Activated naive CD4-positive, alpha-beta T cell treated with anti-CD3 and anti-CD28 coated beads for 36 hours (primary cell): ENCODE measurements around the gene FRMD4B. TPM values are rescaled to one million over a fixed set of nuclear protein-coding genes. Genes with fewer than 3 reads are reported as not detected.
A peak's percentile ranks its signal among the peaks of the same experiment; 100 is the strongest.

Experiments used
- CTCF ChIA-PET: fragments of 350-600 bp; sonication (Branson Sonifier 250); formaldehyde crosslinking; loops from one replicate; lab custom pipeline; 2021; ENCODE audit warnings: antibody characterized with exemption; lab: Charles Lee
- DNase-seq: peaks from one replicate; pipeline ENCODE4 v3.0.0-alpha.2; 2020
- H3K27ac Mint-ChIP-seq: one replicate; pipeline ENCODE4 v1.8.0; 2021; ENCODE audit warnings: mild to moderate bottlenecking, mixed read lengths
- H3K27me3 Mint-ChIP-seq: one replicate; pipeline ENCODE4 v1.8.0; 2021; ENCODE audit warnings: low read depth, mixed read lengths
- H3K36me3 Mint-ChIP-seq: one replicate; pipeline ENCODE4 v1.8.0; 2021; ENCODE audit warnings: low read depth, mixed read lengths
- H3K4me1 Mint-ChIP-seq: one replicate; pipeline ENCODE4 v1.8.0; 2021; ENCODE audit warnings: low read depth, mixed read lengths
- H3K4me3 Mint-ChIP-seq: one replicate; pipeline ENCODE4 v1.8.0; 2021; ENCODE audit warnings: mild to moderate bottlenecking, moderate library complexity, mixed read lengths
- H3K9me3 Mint-ChIP-seq: one replicate; pipeline ENCODE4 v1.8.0; 2021; ENCODE audit warnings: mixed read lengths
- intact Hi-C: fragments of 100-400 bp; cut with micrococcal nuclease; formaldehyde crosslinking; loops from one replicate; pipeline ENCODE4 v1.15.1; 2023
- total RNA-seq, 2 experiments: library from RNA; stranded (reverse); gene quantifications; one replicate each; pipeline ENCODE4 v1.2.3, GENCODE V29; 2021

The FRMD4B gene
- total RNA-seq, 2 experiments from 2014 or later, result 11.9 to 12.1 TPM

DNA sequence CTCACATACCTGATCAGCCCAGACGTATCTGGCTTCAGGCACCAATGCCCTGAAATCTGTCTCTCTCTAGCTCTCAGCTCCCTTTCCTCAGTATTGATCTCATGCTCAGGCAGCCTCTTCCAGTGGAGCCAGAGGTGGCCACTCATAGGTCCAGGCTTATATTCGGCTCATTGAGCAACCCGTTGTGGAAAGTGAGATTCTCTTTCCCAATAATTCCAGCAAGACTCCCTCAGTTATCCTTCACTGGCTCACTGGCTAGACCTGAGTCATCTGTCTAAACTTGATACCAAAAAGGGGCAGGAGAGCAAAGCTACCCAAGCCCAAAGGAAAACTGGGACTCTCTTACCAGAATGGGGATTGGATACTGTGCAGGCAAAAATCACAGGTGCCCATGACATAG, 33.4 kb upstream of the FRMD4B start:
- H3K36me3 Mint-ChIP-seq, result no peaks in the 10 kb centered on the region
- H3K27ac Mint-ChIP-seq, result no peak overlapping the region
- H3K4me3 Mint-ChIP-seq, result no peak overlapping the region
- DNase-seq, result no peak
- CTCF ChIA-PET, result interaction anchor here (1.9 kb wide), 1 partner anchor 257 kb away, joined by 4 read pairs; no protein-coding TSS in a partner anchor
- no peaks in the 10 kb centered on the region for H3K9me3 Mint-ChIP-seq
- intact Hi-C loops, result no loop called here
- peaks cover 2% of the 10 kb centered on the region for H3K4me1 Mint-ChIP-seq
- H3K27me3 Mint-ChIP-seq, result no peaks in the 10 kb centered on the region

DNA sequence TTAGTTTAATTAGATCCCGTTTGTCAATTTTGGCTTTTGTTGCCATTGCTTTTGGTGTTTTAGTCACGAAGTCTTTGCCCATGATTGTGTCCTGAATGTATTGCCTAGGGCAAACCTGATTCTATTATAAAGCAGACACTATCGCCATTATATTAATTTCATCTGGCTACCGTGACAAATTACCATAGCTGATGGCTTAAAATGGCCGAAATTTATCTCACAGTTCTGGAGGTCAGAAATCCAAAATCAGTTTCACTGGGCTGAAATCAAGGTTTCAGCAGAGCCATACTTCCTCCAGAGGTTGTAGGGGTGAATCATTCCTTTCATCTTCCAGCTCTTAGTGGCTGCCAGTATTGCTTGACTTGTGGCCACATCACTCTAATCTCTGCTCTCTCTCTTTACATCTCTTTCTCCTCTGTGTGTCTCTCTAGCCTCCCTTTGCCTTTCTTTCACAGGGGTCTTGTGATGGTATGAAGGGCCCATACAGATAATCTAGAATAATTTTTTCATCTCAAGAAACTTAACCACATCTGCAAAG, 31.7 kb upstream of the FRMD4B start:
- Mint-ChIP-seq H3K27me3 (no peaks in the 10 kb centered on the region), H3K36me3 (no peaks in the 10 kb centered on the region), H3K4me1 (no peaks in the 10 kb centered on the region), H3K27ac (no peak overlapping the region), H3K9me3 (no peaks in the 10 kb centered on the region), H3K4me3 (no peak overlapping the region)
- intact Hi-C loops, result no loop called here
- no peak for DNase-seq
- CTCF ChIA-PET, result interaction anchor here (0.9 to 1.0 kb wide), 2 partner anchors 53 to 297 kb away, joined by 3 read pairs; no protein-coding TSS in a partner anchor

DNA sequence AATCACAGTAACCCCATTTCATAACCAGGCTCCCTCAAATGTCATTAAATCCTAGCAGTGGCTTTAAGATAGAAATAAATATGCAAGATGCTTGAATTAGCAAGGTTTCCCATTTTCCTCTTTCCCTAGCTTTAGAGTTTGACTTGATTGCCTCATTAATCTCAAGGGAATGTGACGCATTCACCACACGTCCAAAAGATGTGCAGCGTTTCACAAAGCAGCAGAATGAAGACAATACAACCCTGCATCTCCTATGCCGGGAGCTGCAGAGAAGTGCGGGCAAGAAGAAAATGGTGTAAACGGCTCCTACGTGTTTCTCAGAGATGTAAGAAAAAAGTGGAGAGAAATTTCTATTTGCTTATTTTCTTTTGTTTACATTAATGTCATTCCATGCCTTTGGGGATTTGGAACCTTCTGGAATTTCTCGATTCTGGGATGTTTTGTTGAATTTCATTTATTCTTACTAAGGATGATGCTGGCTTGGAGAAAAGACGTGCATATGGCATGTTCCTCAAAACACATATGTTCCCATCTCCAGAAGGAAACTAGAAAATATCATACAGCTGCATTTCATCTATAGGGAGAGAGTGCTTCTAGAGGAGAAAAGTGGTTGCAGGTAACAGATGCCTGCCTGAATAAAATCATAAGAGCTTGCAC, 27.8 kb upstream of the FRMD4B start:
- H3K27ac Mint-ChIP-seq, result no peak overlapping the region
- no peak overlapping the region for H3K4me3 Mint-ChIP-seq
- intact Hi-C loops, result loop anchor here (2.0 kb wide), 1 partner anchor 25 kb away; no protein-coding TSS in a partner anchor
- H3K4me1 Mint-ChIP-seq, result peaks cover 3% of the 10 kb centered on the region
- H3K36me3 Mint-ChIP-seq, result no peaks in the 10 kb centered on the region
- H3K9me3 Mint-ChIP-seq, result no peaks in the 10 kb centered on the region
- CTCF ChIA-PET, result interaction anchor here (0.6 kb wide), 1 partner anchor 253 kb away, joined by 4 read pairs; no protein-coding TSS in a partner anchor
- DNase-seq, result no peak
- H3K27me3 Mint-ChIP-seq, result peaks cover 5% of the 10 kb centered on the region

DNA sequence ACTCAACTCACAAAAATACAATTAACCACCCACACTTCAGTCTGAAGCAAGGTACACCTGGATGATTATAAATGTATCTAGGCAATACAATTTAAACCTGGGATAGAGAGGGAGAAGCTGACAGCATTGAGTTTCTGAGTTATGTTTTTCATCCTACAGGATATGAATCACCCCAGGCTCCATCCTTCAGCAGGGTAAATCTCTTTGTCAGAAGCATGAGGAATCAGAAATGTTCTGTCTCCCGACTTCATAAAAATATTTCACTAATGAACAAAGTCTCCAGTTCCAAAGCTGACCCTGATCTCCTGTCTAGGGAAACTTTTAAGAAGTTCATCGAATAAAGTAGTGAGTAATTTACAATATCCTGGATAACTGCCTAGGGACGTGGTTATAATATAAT, 25.5 kb upstream of the FRMD4B start:
- Mint-ChIP-seq H3K9me3 (no peaks in the 10 kb centered on the region), H3K36me3 (no peaks in the 10 kb centered on the region), H3K4me3 (no peak overlapping the region), H3K4me1 (peaks cover 3% of the 10 kb centered on the region), H3K27me3 (peaks cover 5% of the 10 kb centered on the region), H3K27ac (no peak overlapping the region)
- intact Hi-C loops, result no loop called here
- CTCF ChIA-PET, result interaction anchor here (0.6 to 4.5 kb wide), 5 partner anchors 9 to 317 kb away, joined by 3 to 28 read pairs (median 3); no protein-coding TSS in a partner anchor
- DNase-seq, result no peak

DNA sequence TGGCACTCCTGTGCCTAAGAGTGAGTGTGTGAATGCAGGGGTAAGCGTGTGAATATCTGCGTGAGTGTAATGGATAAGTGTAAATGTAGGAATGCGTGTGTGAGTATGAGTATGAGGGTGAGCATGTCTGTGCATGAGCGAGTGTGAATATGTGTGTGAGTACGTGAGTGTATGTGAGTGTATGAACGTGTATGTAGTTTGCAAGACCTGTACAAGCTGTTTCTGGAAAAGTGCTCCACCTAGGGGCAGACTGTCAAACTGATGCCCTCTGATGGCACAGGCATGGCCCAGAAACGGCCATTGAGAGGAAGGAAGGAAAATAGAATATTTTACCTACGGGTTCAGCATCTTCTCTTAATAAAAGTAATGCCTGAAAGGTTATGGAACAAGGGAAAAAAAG, 24.4 kb upstream of the FRMD4B start:
- Mint-ChIP-seq H3K27ac (no peak overlapping the region), H3K4me3 (no peak overlapping the region), H3K27me3 (peaks cover 5% of the 10 kb centered on the region), H3K4me1 (peaks cover 3% of the 10 kb centered on the region), H3K36me3 (no peaks in the 10 kb centered on the region), H3K9me3 (peaks cover under 1% of the 10 kb centered on the region)
- CTCF ChIA-PET, result interaction anchor here (0.7 to 4.5 kb wide), 21 partner anchors 11 to 290 kb away, joined by 3 to 28 read pairs (median 6); partner anchors contain the start of gene FRMD4B
- DNase-seq, result peak; percentile 88
- intact Hi-C loops, result loop anchor here (1.0 kb wide), 4 partner anchors 86 to 289 kb away; no protein-coding TSS in a partner anchor

DNA sequence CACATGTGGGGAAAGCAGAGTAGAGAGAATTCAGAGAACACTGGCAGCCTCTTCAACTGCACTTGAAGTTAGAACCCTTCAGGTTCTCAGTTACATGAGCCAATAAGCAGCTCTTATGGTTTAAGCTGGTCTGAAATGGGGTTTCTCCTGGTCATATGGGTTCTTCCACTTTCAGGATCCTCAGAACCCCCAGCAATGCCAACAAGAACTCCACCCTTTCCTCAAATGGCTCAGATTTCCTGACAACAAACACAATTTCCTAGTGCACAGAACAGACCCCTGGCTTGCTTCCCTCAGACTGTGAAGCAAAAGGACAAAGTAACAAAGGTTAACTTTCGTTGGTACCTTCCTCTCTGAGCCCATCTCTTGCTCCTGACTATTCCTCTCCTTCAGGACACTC, 23.9 kb upstream of the FRMD4B start:
- CTCF ChIA-PET, result interaction anchor here (0.6 to 4.5 kb wide), 27 partner anchors 11 to 290 kb away, joined by 3 to 28 read pairs (median 5); partner anchors contain the start of gene FRMD4B
- Mint-ChIP-seq H3K27ac (no peak overlapping the region), H3K27me3 (peaks cover 5% of the 10 kb centered on the region), H3K9me3 (peaks cover 4% of the 10 kb centered on the region), H3K4me3 (no peak overlapping the region), H3K36me3 (no peaks in the 10 kb centered on the region), H3K4me1 (peaks cover 3% of the 10 kb centered on the region)
- no peak for DNase-seq
- intact Hi-C loops, result loop anchor here (1.0 kb wide), 4 partner anchors 86 to 289 kb away; no protein-coding TSS in a partner anchor

DNA sequence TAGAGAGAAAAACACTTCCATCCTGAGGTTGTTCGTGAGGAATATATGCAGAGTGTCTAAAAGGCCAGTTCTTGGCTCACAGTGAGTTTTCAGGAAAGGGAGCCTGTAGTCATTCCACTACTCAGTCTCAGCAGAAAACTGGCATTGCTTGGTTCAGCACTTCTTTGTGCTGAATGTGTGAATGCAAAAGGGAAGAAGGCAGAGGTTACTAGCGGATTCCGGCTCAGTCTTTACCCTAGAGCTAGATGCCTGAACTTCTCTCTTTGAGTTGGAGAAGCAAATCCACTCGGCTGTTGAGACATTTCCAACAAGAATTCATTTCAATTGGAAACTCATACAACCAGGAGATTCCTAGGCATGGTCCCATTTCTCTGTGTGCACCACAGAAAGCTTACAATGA, 23.1 kb upstream of the FRMD4B start:
- intact Hi-C loops, result no loop called here
- Mint-ChIP-seq H3K9me3 (peaks cover 6% of the 10 kb centered on the region), H3K4me3 (no peak overlapping the region), H3K36me3 (no peaks in the 10 kb centered on the region), H3K4me1 (peaks cover 3% of the 10 kb centered on the region), H3K27ac (no peak overlapping the region), H3K27me3 (peaks cover 5% of the 10 kb centered on the region)
- CTCF ChIA-PET, result interaction anchor here (0.6 to 4.5 kb wide), 19 partner anchors 10 to 289 kb away, joined by 3 to 28 read pairs (median 6); partner anchors contain the start of gene FRMD4B
- no peak for DNase-seq

DNA sequence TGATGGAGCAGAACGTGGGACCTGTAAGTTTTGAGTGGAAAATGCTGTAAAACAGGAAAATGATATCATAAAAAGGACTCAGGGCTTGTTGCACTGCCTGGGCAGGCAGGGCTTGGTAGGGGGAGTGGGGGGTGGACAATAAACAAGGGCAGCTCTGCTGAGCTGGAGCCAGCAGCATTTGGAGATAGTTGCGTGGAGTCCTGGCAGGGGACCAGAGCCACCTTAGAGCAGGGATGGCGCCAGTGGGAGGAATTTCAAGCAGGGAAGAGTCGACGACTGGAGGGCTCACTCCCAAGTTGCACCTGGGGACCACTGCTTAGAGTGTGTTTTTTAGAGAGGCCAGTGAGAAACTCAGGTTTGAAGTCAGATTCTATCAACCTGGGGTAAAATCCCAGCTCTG, 22.7 kb upstream of the FRMD4B start:
- no peak for DNase-seq
- Mint-ChIP-seq H3K27ac (no peak overlapping the region), H3K27me3 (peaks cover 5% of the 10 kb centered on the region), H3K36me3 (no peaks in the 10 kb centered on the region), H3K9me3 (peaks cover 6% of the 10 kb centered on the region), H3K4me1 (peaks cover 3% of the 10 kb centered on the region), H3K4me3 (no peak overlapping the region)
- intact Hi-C loops, result no loop called here
- CTCF ChIA-PET, result interaction anchor here (0.8 to 4.5 kb wide), 11 partner anchors 10 to 288 kb away, joined by 3 to 28 read pairs (median 7); partner anchors contain the start of gene FRMD4B

DNA sequence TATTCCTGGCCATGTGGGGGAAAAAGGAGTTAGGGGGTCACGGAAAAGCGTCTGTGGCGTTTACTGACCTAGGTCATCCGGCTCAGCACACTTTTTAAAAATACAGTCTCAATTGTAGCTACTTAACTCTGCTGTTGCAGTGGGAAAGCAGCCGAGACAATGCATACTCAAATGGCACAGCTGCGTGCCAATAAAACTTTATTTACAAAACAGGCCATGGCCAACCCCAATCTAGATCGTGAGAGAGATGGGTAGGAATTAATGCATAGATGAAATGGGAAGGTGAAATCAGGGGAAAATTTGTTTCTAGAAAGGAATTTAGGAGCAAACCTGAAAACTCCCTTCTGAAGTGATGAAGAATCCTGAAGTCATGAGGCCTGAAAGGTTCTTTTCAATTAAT, 22.0 kb upstream of the FRMD4B start:
- intact Hi-C loops, result no loop called here
- H3K4me1 Mint-ChIP-seq, result peaks cover 3% of the 10 kb centered on the region
- H3K27me3 Mint-ChIP-seq, result peaks cover 5% of the 10 kb centered on the region
- H3K9me3 Mint-ChIP-seq, result peaks cover 6% of the 10 kb centered on the region
- H3K36me3 Mint-ChIP-seq, result no peaks in the 10 kb centered on the region
- CTCF ChIA-PET, result interaction anchor here (0.8 to 4.5 kb wide), 2 partner anchors 81 to 288 kb away, joined by 3 to 22 read pairs; no protein-coding TSS in a partner anchor
- no peak overlapping the region for H3K4me3 Mint-ChIP-seq
- no peak overlapping the region for H3K27ac Mint-ChIP-seq
- no peak for DNase-seq

DNA sequence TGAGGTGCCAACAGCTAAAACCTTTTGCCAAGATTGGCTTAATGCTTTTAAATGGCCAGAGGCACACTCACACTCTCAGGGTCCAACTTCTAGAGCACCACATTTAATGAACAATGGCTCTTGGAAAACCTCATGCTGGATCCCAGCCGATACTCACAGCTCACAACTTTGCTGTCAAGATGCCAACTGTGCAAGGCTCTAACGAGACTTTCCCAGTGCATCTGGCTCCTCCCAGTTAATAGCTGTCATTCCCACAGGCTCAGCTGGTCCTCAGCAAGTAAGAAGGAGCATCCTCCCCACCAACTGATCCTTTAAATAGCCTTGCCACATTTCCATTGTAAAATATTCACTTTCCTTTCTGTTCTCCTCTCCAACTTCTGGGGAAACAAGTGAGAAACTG, 20.3 kb upstream of the FRMD4B start:
- H3K9me3 Mint-ChIP-seq, result peaks cover 6% of the 10 kb centered on the region
- intact Hi-C loops, result no loop called here
- no peaks in the 10 kb centered on the region for H3K36me3 Mint-ChIP-seq
- no peak overlapping the region for H3K4me3 Mint-ChIP-seq
- peaks cover 2% of the 10 kb centered on the region for H3K27me3 Mint-ChIP-seq
- no peak overlapping the region for H3K27ac Mint-ChIP-seq
- peaks cover 3% of the 10 kb centered on the region for H3K4me1 Mint-ChIP-seq
- DNase-seq, result no peak
- CTCF ChIA-PET, result interaction anchor here (0.8 kb wide), 2 partner anchors 81 to 102 kb away, joined by 3 to 6 read pairs; no protein-coding TSS in a partner anchor

DNA sequence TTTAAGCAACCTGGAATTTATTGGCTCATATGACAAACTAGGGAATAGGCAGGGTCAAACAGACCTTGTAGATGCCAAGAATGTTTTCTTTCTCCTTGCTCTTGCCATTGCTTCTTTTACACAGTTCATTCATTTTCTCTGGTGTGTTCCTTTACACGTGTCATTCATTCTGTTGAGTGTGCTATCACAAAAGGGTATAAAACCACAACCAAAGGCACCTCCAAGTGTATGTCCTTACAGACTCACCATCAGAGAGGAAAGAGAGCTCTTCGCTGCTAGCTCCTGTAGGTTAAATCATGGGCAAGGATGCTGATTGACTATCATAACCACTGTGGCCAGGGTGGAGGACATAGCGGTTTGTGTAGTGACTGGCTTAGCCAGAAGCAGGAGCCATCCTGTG, 19.2 kb upstream of the FRMD4B start:
- DNase-seq, result no peak
- Mint-ChIP-seq H3K27me3 (no peaks in the 10 kb centered on the region), H3K4me3 (no peak overlapping the region), H3K9me3 (peaks cover 6% of the 10 kb centered on the region), H3K27ac (no peak overlapping the region), H3K4me1 (peaks cover under 1% of the 10 kb centered on the region), H3K36me3 (no peaks in the 10 kb centered on the region)
- CTCF ChIA-PET, result interaction anchor here (1.3 to 3.5 kb wide), 2 partner anchors 18 to 239 kb away, joined by 4 to 11 read pairs; partner anchors contain the start of gene FRMD4B
- intact Hi-C loops, result no loop called here

DNA sequence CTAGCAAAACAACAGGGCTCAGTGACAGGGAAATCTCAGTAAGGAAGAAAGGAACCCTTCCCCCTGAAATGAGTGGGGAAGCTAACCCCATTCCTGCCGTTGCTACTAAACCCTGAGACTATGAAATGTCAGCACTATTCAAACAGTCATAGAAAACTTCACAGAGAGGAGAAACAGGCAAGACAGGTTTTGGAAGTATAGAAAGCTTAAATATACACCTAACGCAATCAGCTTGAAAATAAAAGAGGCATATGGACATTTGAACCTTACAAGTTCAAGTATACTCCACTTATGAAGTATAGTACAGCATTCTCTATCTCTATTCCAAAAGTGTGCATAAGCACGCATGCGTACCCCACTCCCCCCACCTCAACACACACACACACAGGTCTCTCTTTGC, 17.6 kb upstream of the FRMD4B start:
- Mint-ChIP-seq H3K36me3 (no peaks in the 10 kb centered on the region), H3K4me3 (no peak overlapping the region), H3K9me3 (peaks cover 6% of the 10 kb centered on the region), H3K27me3 (no peaks in the 10 kb centered on the region), H3K27ac (no peak overlapping the region), H3K4me1 (no peaks in the 10 kb centered on the region)
- intact Hi-C loops, result no loop called here
- CTCF ChIA-PET, result interaction anchor here (0.7 to 3.5 kb wide), 4 partner anchors 8 to 242 kb away, joined by 3 to 11 read pairs (median 4); partner anchors contain the start of gene FRMD4B
- no peak for DNase-seq
